Transverse colon (tissue), 4 donors: Measurements from ENCODE around the gene SP140. TPM values are rescaled to one million over a fixed set of nuclear protein-coding genes. Genes with fewer than 3 reads are reported as not detected.

ENCODE experiments used
- DNase-seq: peaks from one replicate; pipeline ENCODE4 v3.0.0-alpha.2; 2019
- H3K27ac ChIP-seq, 4 donors: fragments of 200-600 bp; sonication (generic); 2 replicates each; pipeline ENCODE4 v1.5.1; 2016 to 2018; ENCODE audit warnings: inconsistent platforms in 4 of 4
- H3K27me3 ChIP-seq: fragments of 200-600 bp; sonication (generic); 2 replicates; pipeline ENCODE4 v1.5.1; 2017; ENCODE audit warnings: inconsistent platforms
- H3K36me3 ChIP-seq, 4 donors: fragments of 200-600 bp; sonication (generic); 2 replicates each; pipeline ENCODE4 v1.5.1; 2017 to 2019; ENCODE audit warnings: inconsistent platforms in 4 of 4
- H3K4me1 ChIP-seq, 4 donors: fragments of 200-600 bp; sonication (generic); 2 replicates each; pipeline ENCODE4 v1.5.1; 2017 to 2020; ENCODE audit warnings: inconsistent platforms in 4 of 4
- H3K4me3 ChIP-seq, 4 donors: fragments of 200-600 bp; sonication (generic); 1 replicate in 1 of 4; 2 replicates in 3 of 4; pipeline versions ENCODE4 v1.5.1 to v1.6.1; 2017 to 2019; ENCODE audit warnings: inconsistent platforms in 4 of 4
- H3K9me3 ChIP-seq, 2 donors: fragments of 200-600 bp; sonication (generic); 2 replicates each; pipeline ENCODE4 v1.5.1; 2017 to 2019; ENCODE audit warnings: inconsistent platforms in 2 of 2
- CTCF ChIP-seq, 5 experiments: fragments of 200-600 bp in 3 of 5; fragments of 450-650 bp in 2 of 5; sonication (generic) in 3 of 5; IDR thresholded peaks; 1 replicate in 2 of 5; 2 replicates in 3 of 5; pipeline ENCODE4 v1.5.1; 2016 to 2017; ENCODE audit warnings: antibody characterized with exemption in 5 of 5, inconsistent platforms in 3 of 5, mild to moderate bottlenecking in 2 of 5, moderate library complexity in 1 of 5
- EP300 ChIP-seq: sonication (generic); formaldehyde crosslinking; IDR thresholded peaks from one replicate; pipeline ENCODE4 v1.6.1; 2017; ENCODE audit warnings: antibody characterized with exemption, low read depth
- POLR2A ChIP-seq: fragments of 450-650 bp; IDR thresholded peaks from one replicate; pipeline ENCODE4 v1.6.1; 2016; ENCODE audit warnings: antibody characterized with exemption, mild to moderate bottlenecking, moderate library complexity
- POLR2AphosphoS5 ChIP-seq, 3 donors: sonication (generic); formaldehyde crosslinking; IDR thresholded peaks; one replicate each; pipeline ENCODE4 v1.6.1; 2016; ENCODE audit warnings: antibody characterized with exemption in 3 of 3
- WGBS, 2 donors: methylation state at CpG; one replicate each; pipeline ENCODE4 v1.1.5; 2018; ENCODE audit warnings: low coverage in 1 of 2; 5-methylcytosine and 5-hydroxymethylcytosine counted together
- in situ Hi-C, 4 donors: fragments of 200-750 bp; cut with MboI; loops; one replicate each; pipeline versions ENCODE4 v1.15.0 to v1.15.1; 2017; ENCODE audit warnings: low sequenced_read_pairs in 3 of 4, low pct_ligation_motif_present in 1 of 4, low pct_unique_long_range_greater_than_20kb in 1 of 4
- intact Hi-C: fragments of 100-400 bp; cut with DNase I; formaldehyde crosslinking; loops from one replicate; pipeline ENCODE4 v1.15.1; 2023; ENCODE audit warnings: low total_unique reads
- total RNA-seq, 4 donors: library from RNA; depleted of rRNA; stranded (reverse); fragments of >200 nt; gene quantifications; one replicate each; pipeline ENCODE4 v1.1.0, GENCODE V29; 2016

Gene SP140
- total RNA-seq, 4 donors from 2014 or later: 2.6 to 12.7 (median 7.3) TPM

- H3K4me1 ChIP-seq: no peaks in the 10 kb centered on the region
- no peak overlapping the region for H3K27ac ChIP-seq
- DNase-seq: no peak
- in situ Hi-C loops (no loop called here), intact Hi-C loops (no loop called here)
- 68 to 83% methylated on average over 3 of the region's 3 CpGs for WGBS, 2 donors
- H3K36me3 ChIP-seq: no peaks in the 10 kb centered on the region
- no peak for TF ChIP-seq EP300
- TF ChIP-seq CTCF (IDR thresholded peaks at IDR 0.05): no peak
- no peak for TF ChIP-seq POLR2AphosphoS5 (IDR thresholded peaks at IDR 0.05)
- no peak for TF ChIP-seq POLR2A
- H3K27me3 ChIP-seq: no peaks in the 10 kb centered on the region
- H3K4me3 ChIP-seq: no peak overlapping the region
- no peaks in the 10 kb centered on the region for H3K9me3 ChIP-seq
Observed at GRCh38 chr2:230231251-230231650, 5.7 kb downstream of the SP140 start.

- H3K4me1 ChIP-seq: no peaks in the 10 kb centered on the region
- 71 to 74% methylated on average over 3 of the region's 3 CpGs for WGBS, 2 donors
- intact Hi-C loops: no loop called here
- in situ Hi-C loops: no loop called here
- TF ChIP-seq EP300: no peak
- TF ChIP-seq POLR2AphosphoS5 (IDR thresholded peaks at IDR 0.05): no peak
- TF ChIP-seq POLR2A: no peak
- no peak for TF ChIP-seq CTCF (IDR thresholded peaks at IDR 0.05)
- H3K4me3 ChIP-seq: no peak overlapping the region
- no peaks in the 10 kb centered on the region for H3K9me3 ChIP-seq
- DNase-seq: no peak
- no peaks in the 10 kb centered on the region for H3K27me3 ChIP-seq
- H3K36me3 ChIP-seq: no peaks in the 10 kb centered on the region
- no peak overlapping the region for H3K27ac ChIP-seq
Observed at GRCh38 chr2:230234122-230234722, 8.7 kb downstream of the SP140 start.

GRCh38 chr2:230234845-230235244, 9.3 kb downstream of the SP140 start:
- TF ChIP-seq CTCF (IDR thresholded peaks at IDR 0.05) (no peak), EP300 (no peak), POLR2AphosphoS5 (IDR thresholded peaks at IDR 0.05) (no peak), POLR2A (no peak)
- in situ Hi-C loops (no loop called here), intact Hi-C loops (no loop called here)
- Histone ChIP-seq H3K4me3 (no peak overlapping the region), H3K27me3 (no peaks in the 10 kb centered on the region), H3K27ac (no peak overlapping the region), H3K9me3 (no peaks in the 10 kb centered on the region), H3K36me3 (no peaks in the 10 kb centered on the region), H3K4me1 (no peaks in the 10 kb centered on the region)
- WGBS, 2 donors: 69 to 80% methylated on average over 3 of the region's 3 CpGs
- no peak for DNase-seq

- no peak overlapping the region for H3K4me3 ChIP-seq
- no peak overlapping the region for H3K27ac ChIP-seq
- 70 to 94% methylated on average over 2 of the region's 2 CpGs for WGBS, 2 donors
- H3K27me3 ChIP-seq: peaks cover 3% of the 10 kb centered on the region
- H3K9me3 ChIP-seq: no peaks in the 10 kb centered on the region
- TF ChIP-seq EP300 (no peak), CTCF (IDR thresholded peaks at IDR 0.05) (no peak), POLR2AphosphoS5 (IDR thresholded peaks at IDR 0.05) (no peak), POLR2A (no peak)
- H3K4me1 ChIP-seq: no peaks in the 10 kb centered on the region
- in situ Hi-C loops (no loop called here), intact Hi-C loops (no loop called here)
- H3K36me3 ChIP-seq: no peaks in the 10 kb centered on the region
- no peak for DNase-seq
Observed at GRCh38 chr2:230244211-230244610, 18.7 kb downstream of the SP140 start.
